Activated naive CD4-positive, alpha-beta T cell treated with anti-CD3 and anti-CD28 coated beads, Interleukin-2, amount 10 ng/mL, durations not matched to agents 5 hours and 36 hours (primary cell): ENCODE results near the gene BGLAP. TPM values are rescaled to one million over a fixed set of nuclear protein-coding genes. Genes with fewer than 3 reads are reported as not detected.

Experiments
- total RNA-seq, 2 experiments: library from RNA; stranded (reverse); gene quantifications; one replicate each; pipeline ENCODE4 v1.2.3, GENCODE V29; 2021

Gene BGLAP
- 1 to 10 TPM; 2.2 to 3.5 TPM for total RNA-seq

DNA sequence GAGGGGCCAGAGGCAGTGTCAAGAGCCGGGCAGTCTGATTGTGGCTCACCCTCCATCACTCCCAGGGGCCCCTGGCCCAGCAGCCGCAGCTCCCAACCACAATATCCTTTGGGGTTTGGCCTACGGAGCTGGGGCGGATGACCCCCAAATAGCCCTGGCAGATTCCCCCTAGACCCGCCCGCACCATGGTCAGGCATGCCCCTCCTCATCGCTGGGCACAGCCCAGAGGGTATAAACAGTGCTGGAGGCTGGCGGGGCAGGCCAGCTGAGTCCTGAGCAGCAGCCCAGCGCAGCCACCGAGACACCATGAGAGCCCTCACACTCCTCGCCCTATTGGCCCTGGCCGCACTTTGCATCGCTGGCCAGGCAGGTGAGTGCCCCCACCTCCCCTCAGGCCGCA, at the start of gene BGLAP:
BGLAP (plus strand) TSS at position 259 of the 400 bp plus-strand sequence; CDS start at position 307, 48 bp downstream.

GRCh38 chr1:156193488-156194299, 48.3 kb upstream of the BGLAP start, which contains the start of gene SLC25A44:
Gene SLC25A44 (plus strand): TSS chr1:156194104. CDS start chr1:156199848, 5,744 bp downstream.

GRCh38 chr1:156212833-156213643, 28.9 kb upstream of the BGLAP start, which contains the start of gene PMF1:
Gene PMF1 (plus strand): TSS chr1:156213007. CDS start chr1:156213016, 9 bp downstream.

DNA sequence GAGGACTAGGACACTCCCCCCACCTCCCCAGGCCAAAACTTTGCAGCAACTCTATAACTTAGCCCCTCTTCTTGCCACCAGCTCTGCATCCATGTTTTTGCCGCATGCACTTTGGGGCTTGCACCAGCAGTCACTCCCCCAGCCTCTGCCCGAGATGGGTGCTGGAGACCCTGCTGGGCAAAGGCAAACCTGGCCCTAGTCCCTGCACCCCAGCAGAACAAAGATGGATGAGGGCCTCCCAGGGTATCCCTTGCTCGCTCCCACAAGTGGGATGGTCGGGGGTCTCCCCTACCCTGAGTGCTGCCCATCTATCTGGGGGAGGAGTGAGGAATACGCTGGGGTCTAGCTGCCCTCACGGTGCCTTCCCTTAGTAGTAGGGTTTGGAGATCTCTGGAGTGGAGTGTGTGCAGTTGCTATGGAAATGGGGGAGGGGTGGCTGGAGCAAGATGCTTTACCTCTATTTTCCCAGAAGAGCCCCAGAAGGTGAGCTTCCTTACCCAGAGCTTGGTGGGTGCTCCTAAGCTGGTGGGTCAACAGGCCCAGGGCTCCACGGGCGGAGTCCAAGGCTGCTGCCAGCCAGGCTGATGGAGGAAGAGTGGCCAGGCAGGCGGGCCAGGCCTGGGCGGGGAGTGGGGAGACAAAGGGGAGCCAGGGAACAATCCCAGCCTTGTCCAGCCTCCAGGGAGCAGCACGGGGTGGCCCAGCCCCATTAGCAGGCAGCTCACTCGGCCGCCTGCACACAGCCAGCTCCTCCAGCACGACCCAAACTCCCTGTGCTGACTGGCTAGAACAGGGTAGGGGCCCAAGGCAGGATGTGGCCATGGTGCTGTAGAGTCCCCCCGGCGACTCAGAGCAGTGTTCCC, 5.7 kb downstream of the BGLAP start, which contains the start of gene PAQR6:
PAQR6 (minus strand) TSS at position 597 of the 863 bp plus-strand sequence. CDS start 1,325 bp downstream, outside the sequence.

DNA sequence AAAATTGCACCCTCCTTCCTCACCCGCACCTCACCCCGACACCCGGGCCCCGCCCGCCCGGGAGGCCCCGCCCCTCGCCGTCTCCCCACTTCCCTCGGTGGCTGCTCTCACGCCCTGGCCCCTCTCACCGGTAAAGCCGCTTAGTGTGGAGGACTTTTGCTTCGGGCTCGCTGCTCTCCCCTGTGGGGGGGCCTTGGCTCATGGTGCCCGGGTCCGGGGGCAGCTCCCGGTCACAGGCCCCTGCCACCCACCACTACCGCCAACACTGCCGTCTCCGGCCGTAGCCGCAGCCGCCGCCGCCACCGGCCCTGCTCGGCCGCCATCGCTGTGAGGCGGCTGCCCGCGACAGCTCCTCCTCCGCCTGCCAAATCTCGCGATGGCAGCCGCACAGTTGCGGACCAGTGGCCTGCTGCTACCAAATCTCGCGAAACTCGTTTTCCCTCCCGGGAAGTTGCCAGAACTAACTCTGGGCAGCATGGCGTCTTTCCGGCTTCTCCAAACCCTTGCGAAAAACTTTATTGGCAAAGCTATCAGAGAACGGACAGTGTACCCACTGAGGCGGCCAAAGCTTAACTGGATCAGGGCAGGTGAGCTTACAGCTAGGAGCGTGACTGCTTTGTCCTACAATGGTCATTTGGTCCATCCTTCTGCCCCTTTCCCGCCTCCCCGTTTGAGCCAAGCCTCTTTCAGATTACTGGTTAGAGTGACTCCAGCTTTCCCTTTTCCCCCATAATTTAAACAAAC, 40.7 kb downstream of the BGLAP start, which contains the start of gene SMG5:
SMG5 (minus strand) TSS at position 347 of the 744 bp plus-strand sequence; CDS start at position 202, 145 bp downstream.

DNA sequence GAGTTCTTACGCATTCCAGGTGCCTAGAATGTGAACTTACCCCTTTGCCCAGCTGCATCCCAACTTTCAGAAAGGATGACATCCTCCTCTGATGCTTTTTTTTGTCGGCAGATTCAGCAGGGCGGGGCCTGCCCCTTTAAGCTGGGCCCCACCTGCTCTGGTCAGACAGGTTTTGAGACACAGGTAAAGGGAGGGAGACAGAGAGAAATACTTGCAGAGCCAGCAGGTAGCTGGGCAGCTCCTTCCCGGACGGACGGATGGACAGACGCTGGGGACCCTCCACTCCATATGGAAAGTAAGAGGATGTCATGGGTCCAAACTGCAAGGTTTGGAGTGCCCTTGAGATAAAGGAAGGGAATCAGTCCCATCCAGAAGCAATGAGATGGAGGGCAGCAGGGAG, 42.1 kb downstream of the BGLAP start, which contains the start of gene TMEM79:
TMEM79 (plus strand) TSS at position 214 of the 400 bp plus-strand sequence. CDS start 902 bp downstream, outside the sequence.

Other genes with a start within 250 kb of the BGLAP start
- gene SSR2, start 221.2 kb upstream of the BGLAP start, total RNA-seq, result 100 to 1,000 TPM; 291 to 312 TPM
- gene UBQLN4, start 188.4 kb upstream of the BGLAP start, total RNA-seq, result 10 to 100 TPM; 26.2 to 26.5 TPM
- 10 to 100 TPM; 46.8 to 57.1 TPM for gene LAMTOR2, start 187.4 kb upstream of the BGLAP start, total RNA-seq
- under 1 TPM; 0.81 to 0.99 TPM for gene RAB25, start 181.0 kb upstream of the BGLAP start, total RNA-seq
- not detected for gene MEX3A, start 159.7 kb upstream of the BGLAP start, total RNA-seq
- 1 to 10 TPM; 4.1 to 5.4 TPM for gene LMNA, start 127.5 kb upstream of the BGLAP start, total RNA-seq
- 1 to 10 TPM; 1.9 to 2.2 TPM for gene SEMA4A, start 88.6 kb upstream of the BGLAP start, total RNA-seq
- 10 to 100 TPM; 23.3 to 28.9 TPM for gene SLC25A44, start 48.1 kb upstream of the BGLAP start, total RNA-seq
- gene PMF1, start 29.2 kb upstream of the BGLAP start, total RNA-seq, result 10 to 100 TPM; 70.4 to 71.4 TPM
- 1 to 10 TPM; 4.7 to 5.0 TPM for gene PAQR6, start 5.9 kb downstream of the BGLAP start, total RNA-seq
- 10 to 100 TPM; 52.9 to 54.1 TPM for gene SMG5, start 40.6 kb downstream of the BGLAP start, total RNA-seq
- 1 to 10 TPM; 8.5 to 9.0 TPM for gene TMEM79, start 42.1 kb downstream of the BGLAP start, total RNA-seq
- gene GLMP, start 53.5 kb downstream of the BGLAP start, total RNA-seq, result 10 to 100 TPM; 37.1 to 37.4 TPM
- not detected for gene VHLL, start 57.1 kb downstream of the BGLAP start, total RNA-seq
- gene CCT3, start 96.1 kb downstream of the BGLAP start, total RNA-seq, result 100 to 1,000 TPM; 184 to 186 TPM
- gene TSACC, start 96.3 kb downstream of the BGLAP start, total RNA-seq, result not detected
- gene RHBG, start 127.0 kb downstream of the BGLAP start, total RNA-seq, result not detected